Measurements from ENCODE around the gene ADAP2. TPM values are rescaled to one million over a fixed set of nuclear protein-coding genes. Genes with fewer than 3 reads are reported as not detected.

Gene ADAP2
- total RNA-seq, 1 experiment from 2014 or later, result 0.76 TPM

- Histone ChIP-seq H3F3A (ENCODE audit: insufficient read depth, low read depth) (peaks cover 5% of the 10 kb centered on the region; the same call in 1 of the 2 replicates), H3K36me3 (ENCODE audit: low read depth) (peaks cover 4% of the 10 kb centered on the region), H3K4me3 (no peak overlapping the region), H3K27ac (no peak overlapping the region), H3K79me2 (ENCODE audit: low read depth) (no peaks in the 10 kb centered on the region), H3K9me2 (ENCODE audit: insufficient read depth) (no peaks in the 10 kb centered on the region), H3K4me1 (replicated peaks; ENCODE audit: insufficient read depth) (no peaks in the 10 kb centered on the region), H3K9me3 (ENCODE audit: insufficient read depth, low read depth) (no peaks in the 10 kb centered on the region), H3K4me2 (no peak overlapping the region), H2AFZ (no peak overlapping the region), H4K20me1 (ENCODE audit: insufficient read depth) (no peaks in the 10 kb centered on the region), H3K27me3 (ENCODE audit: insufficient read depth, low read depth) (no peaks in the 10 kb centered on the region)
- no TSS peak for BruUV-seq (replicated peaks)
- TF ChIP-seq, protein P1, sequence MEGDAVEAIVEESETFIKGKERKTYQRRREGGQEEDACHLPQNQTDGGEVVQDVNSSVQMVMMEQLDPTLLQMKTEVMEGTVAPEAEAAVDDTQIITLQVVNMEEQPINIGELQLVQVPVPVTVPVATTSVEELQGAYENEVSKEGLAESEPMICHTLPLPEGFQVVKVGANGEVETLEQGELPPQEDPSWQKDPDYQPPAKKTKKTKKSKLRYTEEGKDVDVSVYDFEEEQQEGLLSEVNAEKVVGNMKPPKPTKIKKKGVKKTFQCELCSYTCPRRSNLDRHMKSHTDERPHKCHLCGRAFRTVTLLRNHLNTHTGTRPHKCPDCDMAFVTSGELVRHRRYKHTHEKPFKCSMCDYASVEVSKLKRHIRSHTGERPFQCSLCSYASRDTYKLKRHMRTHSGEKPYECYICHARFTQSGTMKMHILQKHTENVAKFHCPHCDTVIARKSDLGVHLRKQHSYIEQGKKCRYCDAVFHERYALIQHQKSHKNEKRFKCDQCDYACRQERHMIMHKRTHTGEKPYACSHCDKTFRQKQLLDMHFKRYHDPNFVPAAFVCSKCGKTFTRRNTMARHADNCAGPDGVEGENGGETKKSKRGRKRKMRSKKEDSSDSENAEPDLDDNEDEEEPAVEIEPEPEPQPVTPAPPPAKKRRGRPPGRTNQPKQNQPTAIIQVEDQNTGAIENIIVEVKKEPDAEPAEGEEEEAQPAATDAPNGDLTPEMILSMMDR (conservative IDR thresholded peaks at IDR 0.05), result no peak
- no peak for TF ChIP-seq EZH2 (IDR thresholded peaks at IDR 0.05; ENCODE audit: low read depth)
- ChIA-PET POLR2A (ENCODE audit: unreplicated experiment) (no interaction called here), CTCF (no interaction called here)
- intact Hi-C loops (cut with micrococcal nuclease; ENCODE audit: unreplicated experiment), result no loop called here
- no peak for DNase-seq
Observed at GRCh38 chr17:30982855-30983254, 61.1 kb downstream of the ADAP2 start.

- no peaks in the 10 kb centered on the region for H3K27me3 ChIP-seq (ENCODE audit: insufficient read depth, low read depth)
- CTCF ChIA-PET, result no interaction called here
Observed at GRCh38 chr17:30990458-30990857, 68.7 kb downstream of the ADAP2 start.

DNA sequence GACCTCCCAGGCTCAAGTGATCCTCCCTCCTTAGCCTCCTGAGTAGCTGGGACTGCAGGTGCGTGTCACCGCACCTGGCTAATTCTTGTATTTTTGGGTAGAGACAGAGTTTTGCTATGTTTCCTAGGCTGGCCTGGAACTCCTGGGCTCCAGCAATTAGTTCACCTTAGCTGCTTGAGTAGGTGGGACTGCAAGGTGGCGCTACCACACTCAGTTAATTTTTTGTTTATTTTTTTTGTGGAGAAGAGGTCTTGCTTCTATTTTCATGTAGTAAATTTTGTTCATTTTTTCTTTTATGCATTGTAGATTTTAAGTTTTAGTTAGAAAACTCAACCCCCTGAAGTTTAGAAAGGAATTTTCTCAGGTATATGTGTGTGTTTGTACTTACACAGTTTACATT is 70.8 kb downstream of the ADAP2 start:
- DNase-seq, result no peak

More at GRCh38 chr17:30990458-30990857, 68.7 kb downstream of the ADAP2 start:
- H3K9me2 ChIP-seq (ENCODE audit: insufficient read depth), result no peaks in the 10 kb centered on the region
- H3K4me2 ChIP-seq, result no peak overlapping the region
- H3K4me3 ChIP-seq, result no peak overlapping the region
- H3K9me3 ChIP-seq (ENCODE audit: insufficient read depth, low read depth), result no peaks in the 10 kb centered on the region
- peaks cover 4% of the 10 kb centered on the region; the same call in 1 of the 2 replicates for H3F3A ChIP-seq (ENCODE audit: insufficient read depth, low read depth)
- H3K36me3 ChIP-seq (ENCODE audit: low read depth), result peaks cover 12% of the 10 kb centered on the region
- BruUV-seq (replicated peaks), result no TSS peak
- H2AFZ ChIP-seq, result no peak overlapping the region
- no peak for TF ChIP-seq EZH2 (IDR thresholded peaks at IDR 0.05; ENCODE audit: low read depth)
- TF ChIP-seq, protein P1 (conservative IDR thresholded peaks at IDR 0.05), result no peak
- no peaks in the 10 kb centered on the region for H3K79me2 ChIP-seq (ENCODE audit: low read depth)
- H3K4me1 ChIP-seq (replicated peaks; ENCODE audit: insufficient read depth), result no peaks in the 10 kb centered on the region
- DNase-seq, result no peak
- H4K20me1 ChIP-seq (ENCODE audit: insufficient read depth), result no peaks in the 10 kb centered on the region
- POLR2A ChIA-PET (ENCODE audit: unreplicated experiment), result no interaction called here
- H3K27ac ChIP-seq, result no peak overlapping the region
- intact Hi-C loops (cut with micrococcal nuclease; ENCODE audit: unreplicated experiment), result no loop called here

More for the DNA sequence above, 70.8 kb downstream of the ADAP2 start:
- no peak overlapping the region for H3K27ac ChIP-seq
- no peak overlapping the region for H3K4me3 ChIP-seq
- intact Hi-C loops (cut with micrococcal nuclease; ENCODE audit: unreplicated experiment), result no loop called here
- H3K27me3 ChIP-seq (ENCODE audit: insufficient read depth, low read depth), result no peaks in the 10 kb centered on the region
- no peak overlapping the region for H3K4me2 ChIP-seq
- POLR2A ChIA-PET (ENCODE audit: unreplicated experiment), result no interaction called here
- no TSS peak for BruUV-seq (replicated peaks)
- H3K4me1 ChIP-seq (replicated peaks; ENCODE audit: insufficient read depth), result no peaks in the 10 kb centered on the region
- CTCF ChIA-PET, result no interaction called here
- no peaks in the 10 kb centered on the region for H3K79me2 ChIP-seq (ENCODE audit: low read depth)
- H3F3A ChIP-seq (ENCODE audit: insufficient read depth, low read depth), result peaks cover 4% of the 10 kb centered on the region; the same call in 1 of the 2 replicates
- H3K36me3 ChIP-seq (ENCODE audit: low read depth), result peaks cover 16% of the 10 kb centered on the region
- no peak overlapping the region for H2AFZ ChIP-seq
- no peaks in the 10 kb centered on the region for H3K9me2 ChIP-seq (ENCODE audit: insufficient read depth)
- TF ChIP-seq, protein P1 (conservative IDR thresholded peaks at IDR 0.05), result no peak
- no peak for TF ChIP-seq EZH2 (IDR thresholded peaks at IDR 0.05; ENCODE audit: low read depth)
- H3K9me3 ChIP-seq (ENCODE audit: insufficient read depth, low read depth), result no peaks in the 10 kb centered on the region
- no peaks in the 10 kb centered on the region for H4K20me1 ChIP-seq (ENCODE audit: insufficient read depth)

All from PC-9 (cell line).